ENCODE measurements around the gene SYNE2. TPM values are rescaled to one million over a fixed set of nuclear protein-coding genes. Genes with fewer than 3 reads are reported as not detected.

SYNE2 gene
- total RNA-seq, 1 experiment from 2014 or later: 67.4 TPM

DNA sequence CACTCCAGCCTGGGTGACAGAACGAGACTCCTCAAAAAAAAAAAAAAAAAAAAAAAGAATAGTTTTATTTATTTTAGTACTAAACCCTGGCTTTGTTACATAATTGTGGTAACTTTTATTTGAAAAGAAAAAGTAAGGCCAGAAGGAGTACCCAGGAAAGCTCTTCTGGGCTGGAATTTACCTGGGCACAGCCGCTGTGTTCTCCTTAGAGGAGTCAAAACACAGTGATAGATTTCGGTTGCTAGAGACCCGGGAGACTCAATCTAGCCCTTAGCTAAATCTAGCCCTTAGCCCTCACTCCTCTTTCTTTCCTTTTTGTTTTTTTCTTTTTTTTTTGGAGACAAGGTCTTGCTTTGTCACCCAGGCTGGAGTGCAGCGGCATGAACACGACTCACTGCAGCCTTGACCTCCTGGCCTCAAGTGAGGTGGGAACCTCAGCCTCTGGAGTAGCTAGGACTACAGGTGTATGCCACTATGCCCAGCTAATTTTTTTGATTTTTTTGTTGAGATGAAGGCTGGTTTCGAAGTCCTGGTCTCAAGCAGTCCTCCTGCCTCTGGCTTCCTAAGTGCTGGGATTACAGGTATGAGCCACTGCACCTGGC, 49.7 kb downstream of the SYNE2 start:
- intact Hi-C loops (cut with micrococcal nuclease): no loop called here
- TF ChIP-seq, protein P1, sequence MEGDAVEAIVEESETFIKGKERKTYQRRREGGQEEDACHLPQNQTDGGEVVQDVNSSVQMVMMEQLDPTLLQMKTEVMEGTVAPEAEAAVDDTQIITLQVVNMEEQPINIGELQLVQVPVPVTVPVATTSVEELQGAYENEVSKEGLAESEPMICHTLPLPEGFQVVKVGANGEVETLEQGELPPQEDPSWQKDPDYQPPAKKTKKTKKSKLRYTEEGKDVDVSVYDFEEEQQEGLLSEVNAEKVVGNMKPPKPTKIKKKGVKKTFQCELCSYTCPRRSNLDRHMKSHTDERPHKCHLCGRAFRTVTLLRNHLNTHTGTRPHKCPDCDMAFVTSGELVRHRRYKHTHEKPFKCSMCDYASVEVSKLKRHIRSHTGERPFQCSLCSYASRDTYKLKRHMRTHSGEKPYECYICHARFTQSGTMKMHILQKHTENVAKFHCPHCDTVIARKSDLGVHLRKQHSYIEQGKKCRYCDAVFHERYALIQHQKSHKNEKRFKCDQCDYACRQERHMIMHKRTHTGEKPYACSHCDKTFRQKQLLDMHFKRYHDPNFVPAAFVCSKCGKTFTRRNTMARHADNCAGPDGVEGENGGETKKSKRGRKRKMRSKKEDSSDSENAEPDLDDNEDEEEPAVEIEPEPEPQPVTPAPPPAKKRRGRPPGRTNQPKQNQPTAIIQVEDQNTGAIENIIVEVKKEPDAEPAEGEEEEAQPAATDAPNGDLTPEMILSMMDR (IDR thresholded peaks at IDR 0.05; ENCODE audit: unreplicated experiment): no peak
- H3K27ac Mint-ChIP-seq (ENCODE audit: low read depth, unreplicated experiment): no peak overlapping the region
- CTCF ChIA-PET: interaction anchor here (0.7 to 0.9 kb wide), 3 partner anchors 8 to 255 kb away, joined by 3 to 4 read pairs (median 3); no protein-coding TSS in a partner anchor
- POLR2A ChIA-PET: interaction anchor here (0.6 to 4.1 kb wide), 12 partner anchors 9 to 1909 kb away, joined by 3 to 26 read pairs (median 3); partner anchors contain the start of gene SYNE2
- H3K27me3 Mint-ChIP-seq (ENCODE audit: insufficient read depth, unreplicated experiment): no peaks in the 10 kb centered on the region
- no peak for DNase-seq (ENCODE audit: unreplicated experiment)
- H3K9me3 Mint-ChIP-seq (ENCODE audit: unreplicated experiment): peaks cover 12% of the 10 kb centered on the region
- H3K36me3 Mint-ChIP-seq (ENCODE audit: insufficient read depth, unreplicated experiment): peaks cover 3% of the 10 kb centered on the region
- peaks cover 19% of the 10 kb centered on the region for H3K4me1 Mint-ChIP-seq (ENCODE audit: insufficient read depth, unreplicated experiment)
- no TSS peak for BruUV-seq (replicated peaks)
- H3K4me3 Mint-ChIP-seq (ENCODE audit: unreplicated experiment): no peak overlapping the region

DNA sequence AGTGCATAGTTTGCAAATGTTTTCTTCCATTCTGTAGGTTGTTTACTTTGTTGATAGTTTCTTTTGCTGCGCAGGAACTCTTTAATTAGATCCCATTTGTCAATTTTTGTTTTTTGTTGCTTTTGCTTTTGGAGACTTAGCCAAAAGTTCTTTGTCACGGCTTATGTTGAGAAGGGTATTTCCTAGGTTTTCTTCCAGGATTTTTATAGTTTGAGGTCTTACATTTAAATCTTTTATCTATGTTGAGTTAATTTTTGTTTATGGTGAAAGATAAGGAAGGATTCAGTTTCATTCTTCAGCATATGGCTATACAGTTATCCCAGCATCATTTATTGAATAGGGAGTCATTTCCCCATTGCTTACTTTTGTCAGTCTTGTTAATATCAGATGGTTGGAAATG, 51.9 kb downstream of the SYNE2 start:
- no TSS peak for BruUV-seq (replicated peaks)
- H3K4me1 Mint-ChIP-seq (ENCODE audit: insufficient read depth, unreplicated experiment): peaks cover 24% of the 10 kb centered on the region
- H3K4me3 Mint-ChIP-seq (ENCODE audit: unreplicated experiment): no peak overlapping the region
- intact Hi-C loops (cut with micrococcal nuclease): no loop called here
- DNase-seq (ENCODE audit: unreplicated experiment): no peak
- ChIA-PET CTCF (no interaction called here), POLR2A (interaction anchor here (4.5 kb wide), 1 partner anchor 18 kb away, joined by 45 read pairs; no protein-coding TSS in a partner anchor)
- peaks cover 12% of the 10 kb centered on the region for H3K9me3 Mint-ChIP-seq (ENCODE audit: unreplicated experiment)
- TF ChIP-seq, protein P1 (IDR thresholded peaks at IDR 0.05; ENCODE audit: unreplicated experiment): no peak
- peaks cover 5% of the 10 kb centered on the region for H3K36me3 Mint-ChIP-seq (ENCODE audit: insufficient read depth, unreplicated experiment)
- H3K27me3 Mint-ChIP-seq (ENCODE audit: insufficient read depth, unreplicated experiment): no peaks in the 10 kb centered on the region
- H3K27ac Mint-ChIP-seq (ENCODE audit: low read depth, unreplicated experiment): no peak overlapping the region

DNA sequence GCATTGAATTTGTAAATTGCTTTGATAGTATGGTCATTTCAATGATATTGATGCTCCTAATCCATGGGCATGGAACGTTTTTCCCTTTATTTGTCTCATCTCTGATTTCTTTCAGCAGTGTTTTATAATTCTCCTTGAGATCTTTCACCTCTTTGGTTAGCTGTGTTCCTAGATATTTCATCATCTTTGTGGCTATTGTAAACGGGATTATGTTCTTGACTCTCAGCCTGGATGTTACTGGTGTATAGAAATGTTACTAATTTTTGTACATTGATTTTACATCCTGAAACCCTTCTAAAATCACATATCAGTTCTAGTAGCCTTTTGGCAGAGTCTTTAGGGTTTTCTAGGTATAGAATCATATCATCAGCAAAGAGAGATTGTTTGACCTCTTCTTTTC, 52.6 kb downstream of the SYNE2 start:
- TF ChIP-seq, protein P1 (IDR thresholded peaks at IDR 0.05; ENCODE audit: unreplicated experiment): no peak
- Mint-ChIP-seq H3K27ac (ENCODE audit: low read depth, unreplicated experiment) (no peak overlapping the region), H3K27me3 (ENCODE audit: insufficient read depth, unreplicated experiment) (no peaks in the 10 kb centered on the region), H3K4me1 (ENCODE audit: insufficient read depth, unreplicated experiment) (peaks cover 24% of the 10 kb centered on the region), H3K4me3 (ENCODE audit: unreplicated experiment) (no peak overlapping the region), H3K9me3 (ENCODE audit: unreplicated experiment) (peaks cover 12% of the 10 kb centered on the region), H3K36me3 (ENCODE audit: insufficient read depth, unreplicated experiment) (peaks cover 5% of the 10 kb centered on the region)
- ChIA-PET CTCF (no interaction called here), POLR2A (interaction anchor here (4.5 kb wide), 1 partner anchor 17 kb away, joined by 45 read pairs; no protein-coding TSS in a partner anchor)
- DNase-seq (ENCODE audit: unreplicated experiment): no peak
- intact Hi-C loops (cut with micrococcal nuclease): no loop called here
- no TSS peak for BruUV-seq (replicated peaks)

DNA sequence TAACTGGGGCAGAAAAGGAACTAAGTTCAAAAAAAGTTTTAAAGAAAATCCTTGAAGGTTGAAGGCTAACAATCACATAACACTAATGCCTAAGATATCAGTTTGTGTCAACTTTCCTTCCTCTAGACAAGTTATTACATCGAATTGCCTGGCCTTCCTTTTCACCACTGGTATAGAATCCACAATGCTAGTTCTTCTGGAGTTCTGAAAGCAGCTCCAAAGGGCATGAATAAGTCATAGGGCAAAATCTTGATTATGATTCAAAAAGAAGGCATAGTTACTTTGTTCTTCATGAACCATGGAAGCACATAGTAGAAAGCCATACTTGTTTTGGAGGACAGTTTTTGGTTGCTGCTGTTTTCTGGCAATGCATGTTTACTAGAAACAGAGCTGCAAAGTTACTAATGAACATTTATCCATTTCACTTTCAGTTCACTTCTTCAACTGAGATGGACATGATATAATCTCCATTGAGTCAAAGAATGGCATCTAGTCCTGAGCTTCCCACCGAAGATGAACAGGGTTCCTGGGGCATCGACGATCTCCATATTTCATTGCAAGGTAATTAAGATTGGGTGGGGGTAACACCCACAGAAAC, 56.0 kb downstream of the SYNE2 start:
- DNase-seq (ENCODE audit: unreplicated experiment): no peak
- Mint-ChIP-seq H3K9me3 (ENCODE audit: unreplicated experiment) (peaks cover 12% of the 10 kb centered on the region), H3K4me3 (ENCODE audit: unreplicated experiment) (peak overlapping the region; percentile 40), H3K27ac (ENCODE audit: low read depth, unreplicated experiment) (peak overlapping the region; percentile 63), H3K27me3 (ENCODE audit: insufficient read depth, unreplicated experiment) (no peaks in the 10 kb centered on the region), H3K4me1 (ENCODE audit: insufficient read depth, unreplicated experiment) (peaks cover 17% of the 10 kb centered on the region), H3K36me3 (ENCODE audit: insufficient read depth, unreplicated experiment) (peaks cover 5% of the 10 kb centered on the region)
- TF ChIP-seq, protein P1 (IDR thresholded peaks at IDR 0.05; ENCODE audit: unreplicated experiment): no peak
- POLR2A ChIA-PET: interaction anchor here (0.6 to 4.5 kb wide), 12 partner anchors 9 to 56 kb away, joined by 3 to 45 read pairs (median 4); partner anchors contain the start of gene SYNE2
- intact Hi-C loops (cut with micrococcal nuclease): no loop called here
- CTCF ChIA-PET: interaction anchor here (0.7 kb wide), 1 partner anchor 55 kb away, joined by 3 read pairs; no protein-coding TSS in a partner anchor
- BruUV-seq (replicated peaks): no TSS peak

All from MCF 10A (cell line).